Astrocyte (in vitro differentiated cells and primary cell): ENCODE results near the gene TRAPPC4. TPM values are rescaled to one million over a fixed set of nuclear protein-coding genes. Genes with fewer than 3 reads are reported as not detected.

Source experiments
- DNase-seq: peaks from one replicate; pipeline ENCODE4 v3.0.0-alpha.2; 2010; ENCODE audit warnings: low read depth
- FAIRE-seq: peaks from 2 replicates; lab custom pipeline; 2011; peaks lifted over from hg19 to GRCh38; lab: Jason Lieb, UNC
- H2AFZ ChIP-seq: 2 replicates; pipeline ENCODE4 v1.6.0; 2012; ENCODE audit warnings: low read depth, low read length, inconsistent platforms
- H3K27ac ChIP-seq: 2 replicates; pipeline ENCODE4 v1.5.1; 2011; ENCODE audit warnings: low read depth, low read length, inconsistent platforms
- H3K27me3 ChIP-seq: 2 replicates; pipeline ENCODE4 v1.6.0; 2011; ENCODE audit warnings: low read length, inconsistent platforms; ENCODE audit not compliant: insufficient read depth
- H3K36me3 ChIP-seq: 2 replicates; pipeline ENCODE4 v1.5.1; 2011; ENCODE audit warnings: low read length, inconsistent platforms; ENCODE audit not compliant: insufficient read depth
- H3K4me1 ChIP-seq: 2 replicates; pipeline ENCODE4 v1.5.1; 2011; ENCODE audit warnings: low read length, inconsistent platforms; ENCODE audit not compliant: insufficient read depth
- H3K4me2 ChIP-seq: 2 replicates; pipeline ENCODE4 v1.6.0; 2012; ENCODE audit warnings: low read length, inconsistent platforms
- H3K4me3 ChIP-seq: 2 replicates; pipeline ENCODE4 v1.5.1; 2011; ENCODE audit warnings: low read depth, mild to moderate bottlenecking, low read length, inconsistent platforms; ENCODE audit not compliant: insufficient read depth
- H3K79me2 ChIP-seq: 2 replicates; pipeline ENCODE4 v1.6.0; 2012; ENCODE audit warnings: mild to moderate bottlenecking, low read length, inconsistent platforms; ENCODE audit not compliant: insufficient read depth
- H3K9ac ChIP-seq: 2 replicates; pipeline ENCODE4 v1.6.0; 2012; ENCODE audit warnings: mild to moderate bottlenecking, low read length, inconsistent platforms
- H3K9me3 ChIP-seq: 2 replicates; pipeline ENCODE4 v1.5.1; 2012; ENCODE audit warnings: low read depth, mild to moderate bottlenecking, low read length, inconsistent platforms; ENCODE audit not compliant: insufficient read depth
- H4K20me1 ChIP-seq: 2 replicates; pipeline ENCODE4 v1.6.0; 2012; ENCODE audit warnings: low read length, inconsistent platforms; ENCODE audit not compliant: insufficient read depth
- H3K27ac Mint-ChIP-seq: one replicate; pipeline ENCODE4 v1.8.0; 2021; ENCODE audit warnings: mild to moderate bottlenecking, mixed read lengths; ENCODE audit not compliant: unreplicated experiment
- H3K27me3 Mint-ChIP-seq: one replicate; pipeline ENCODE4 v1.8.0; 2021; ENCODE audit warnings: low read depth, mixed read lengths; ENCODE audit not compliant: unreplicated experiment
- H3K36me3 Mint-ChIP-seq: one replicate; pipeline ENCODE4 v1.8.0; 2021; ENCODE audit warnings: low read depth, mixed read lengths; ENCODE audit not compliant: unreplicated experiment
- H3K4me1 Mint-ChIP-seq: one replicate; pipeline ENCODE4 v1.8.0; 2021; ENCODE audit warnings: low read depth, mixed read lengths; ENCODE audit not compliant: unreplicated experiment
- H3K4me3 Mint-ChIP-seq: one replicate; pipeline ENCODE4 v1.8.0; 2021; ENCODE audit warnings: mild to moderate bottlenecking, moderate library complexity, mixed read lengths; ENCODE audit not compliant: unreplicated experiment
- H3K9me3 Mint-ChIP-seq: one replicate; pipeline ENCODE4 v1.8.0; 2021; ENCODE audit warnings: mild to moderate bottlenecking, mixed read lengths; ENCODE audit not compliant: unreplicated experiment
- CTCF ChIP-seq: IDR thresholded peaks from 2 replicates; pipeline ENCODE4 v1.5.1; 2011; ENCODE audit warnings: low read depth, mild to moderate bottlenecking, inconsistent platforms, low read length, moderate library complexity; ENCODE audit not compliant: insufficient read depth
- EZH2 ChIP-seq: IDR thresholded peaks from 2 replicates; pipeline ENCODE4 v1.6.1; 2012; ENCODE audit warnings: mild to moderate bottlenecking, low read length, inconsistent platforms; ENCODE audit not compliant: insufficient read depth
- total RNA-seq: library from RNA; stranded (reverse); gene quantifications from 2 replicates; pipeline ENCODE4 v1.2.1, GENCODE V29; 2021

Gene TRAPPC4
- total RNA-seq, 1 donor from 2014 or later, result 88.3 TPM

- no peak overlapping the region for H3K4me2 ChIP-seq
- Mint-ChIP-seq H3K9me3 (no peaks in the 10 kb centered on the region), H3K4me3 (peak overlapping the region; percentile 61), H3K27me3 (no peaks in the 10 kb centered on the region), H3K4me1 (peaks cover 14% of the 10 kb centered on the region), H3K27ac (no peak overlapping the region), H3K36me3 (peaks cover 30% of the 10 kb centered on the region)
- no peak overlapping the region for H2AFZ ChIP-seq
- no peak overlapping the region for H3K4me3 ChIP-seq
- H3K4me1 ChIP-seq, result peaks cover 18% of the 10 kb centered on the region
- DNase-seq (no peak), FAIRE-seq (no peak)
- H3K9ac ChIP-seq, result peak overlapping the region; percentile 22
- no peaks in the 10 kb centered on the region for H3K27me3 ChIP-seq
- TF ChIP-seq EZH2, result no peak
- TF ChIP-seq CTCF, result no peak
- H3K36me3 ChIP-seq, result peaks cover 56% of the 10 kb centered on the region
- H4K20me1 ChIP-seq, result peaks cover 67% of the 10 kb centered on the region
- peaks cover 47% of the 10 kb centered on the region for H3K79me2 ChIP-seq
- no peaks in the 10 kb centered on the region for H3K9me3 ChIP-seq
- H3K27ac ChIP-seq, result no peak overlapping the region
These were observed 35.9 kb downstream of the TRAPPC4 start for GRCh38 chr11:119054418-119054817.

GRCh38 chr11:119055901-119056300, 37.3 kb downstream of the TRAPPC4 start:
- Mint-ChIP-seq H3K9me3 (no peaks in the 10 kb centered on the region), H3K27me3 (no peaks in the 10 kb centered on the region), H3K27ac (peak overlapping the region; percentile 63), H3K4me3 (peak overlapping the region; percentile 93), H3K36me3 (peaks cover 25% of the 10 kb centered on the region), H3K4me1 (peaks cover 14% of the 10 kb centered on the region)
- Histone ChIP-seq H3K27me3 (no peaks in the 10 kb centered on the region), H3K36me3 (peaks cover 45% of the 10 kb centered on the region), H2AFZ (no peak overlapping the region), H4K20me1 (peaks cover 54% of the 10 kb centered on the region), H3K9ac (peak overlapping the region; percentile 91), H3K4me1 (peaks cover 18% of the 10 kb centered on the region), H3K27ac (peak overlapping the region; percentile 83), H3K4me3 (peak overlapping the region; percentile 78), H3K9me3 (no peaks in the 10 kb centered on the region), H3K79me2 (peaks cover 47% of the 10 kb centered on the region), H3K4me2 (peak overlapping the region; percentile 91)
- DNase-seq, result no peak
- FAIRE-seq, result no peak
- TF ChIP-seq EZH2, result no peak
- TF ChIP-seq CTCF, result no peak

GRCh38 chr11:119056421-119056999, 37.9 kb downstream of the TRAPPC4 start:
- no peaks in the 10 kb centered on the region for H3K9me3 Mint-ChIP-seq
- Histone ChIP-seq H3K4me1 (peaks cover 18% of the 10 kb centered on the region), H3K27me3 (no peaks in the 10 kb centered on the region), H3K36me3 (peaks cover 39% of the 10 kb centered on the region), H3K9me3 (no peaks in the 10 kb centered on the region), H3K4me2 (peak overlapping the region; percentile 91), H3K79me2 (peaks cover 47% of the 10 kb centered on the region), H2AFZ (peak overlapping the region; percentile 72), H3K27ac (peak overlapping the region; percentile 83), H3K4me3 (peak overlapping the region; percentile 78), H4K20me1 (peaks cover 48% of the 10 kb centered on the region), H3K9ac (peak overlapping the region; percentile 91)
- peaks cover 14% of the 10 kb centered on the region for H3K4me1 Mint-ChIP-seq
- peak overlapping the region; percentile 63 for H3K27ac Mint-ChIP-seq
- peak overlapping the region; percentile 97 for H3K4me3 Mint-ChIP-seq
- no peaks in the 10 kb centered on the region for H3K27me3 Mint-ChIP-seq
- peaks cover 22% of the 10 kb centered on the region for H3K36me3 Mint-ChIP-seq
- TF ChIP-seq EZH2 (no peak), CTCF (no peak)
- no peak for FAIRE-seq
- DNase-seq, result no peak
